Measurements from ENCODE around the gene NCAPG2.
"Not testable (repeated sequence)": the region's sequence is repeated elsewhere in the genome, so short reads cannot be mapped to it uniquely, and the experiment has no call there.

The NCAPG2 gene

GRCh38 chr7:158703679-158704523 lies 703 bp downstream of the NCAPG2 start:
- H3K9ac ChIP-seq (ENCODE audit: low read depth, low read length), result peak overlapping the region; percentile 96
- peak overlapping the region; percentile 99 for H3K4me3 ChIP-seq (ENCODE audit: low read depth, low read length)
- not testable (repeated sequence) for H3K9me3 ChIP-seq (ENCODE audit: control insufficient read depth, insufficient read depth, low read length); H3K27me3 ChIP-seq (ENCODE audit: control insufficient read depth, insufficient read depth, low read length)
- H3K36me3 ChIP-seq (ENCODE audit: control insufficient read depth, insufficient read depth, low read length), result peaks cover 29% of the 10 kb centered on the region
- peaks cover 29% of the 10 kb centered on the region for H3K4me1 ChIP-seq (ENCODE audit: control insufficient read depth, insufficient read depth, low read length)
- peak overlapping the region; percentile 87 for H3K27ac ChIP-seq (ENCODE audit: low read depth, low read length)

- Histone ChIP-seq H3K27ac (ENCODE audit: low read depth, low read length) (peak overlapping the region; percentile 16), H3K4me3 (ENCODE audit: low read depth, low read length) (peak overlapping the region; percentile 99), H3K9ac (ENCODE audit: low read depth, low read length) (peak overlapping the region; percentile 35; the same call in 1 of the 2 replicates), H3K9me3 (ENCODE audit: control insufficient read depth, insufficient read depth, low read length) (peaks cover 5% of the 10 kb centered on the region), H3K4me1 (ENCODE audit: control insufficient read depth, insufficient read depth, low read length) (peaks cover 29% of the 10 kb centered on the region), H3K27me3 (ENCODE audit: control insufficient read depth, insufficient read depth, low read length) (no peaks in the 10 kb centered on the region), H3K36me3 (ENCODE audit: control insufficient read depth, insufficient read depth, low read length) (peaks cover 38% of the 10 kb centered on the region)
These were observed 1.7 kb downstream of the NCAPG2 start for GRCh38 chr7:158702944-158703343.

GRCh38 chr7:158702196-158702595 lies 2.4 kb downstream of the NCAPG2 start:
- H3K9me3 ChIP-seq (ENCODE audit: control insufficient read depth, insufficient read depth, low read length), result no peaks in the 10 kb centered on the region
- peaks cover 46% of the 10 kb centered on the region for H3K36me3 ChIP-seq (ENCODE audit: control insufficient read depth, insufficient read depth, low read length)
- H3K27ac ChIP-seq (ENCODE audit: low read depth, low read length), result peak overlapping the region; percentile 63
- no peak overlapping the region for H3K9ac ChIP-seq (ENCODE audit: low read depth, low read length)
- H3K27me3 ChIP-seq (ENCODE audit: control insufficient read depth, insufficient read depth, low read length), result no peaks in the 10 kb centered on the region
- peak overlapping the region; percentile 99 for H3K4me3 ChIP-seq (ENCODE audit: low read depth, low read length)
- H3K4me1 ChIP-seq (ENCODE audit: control insufficient read depth, insufficient read depth, low read length), result peaks cover 29% of the 10 kb centered on the region

GRCh38 chr7:158700008-158700407 lies 4.6 kb downstream of the NCAPG2 start:
- peaks cover 29% of the 10 kb centered on the region for H3K4me1 ChIP-seq (ENCODE audit: control insufficient read depth, insufficient read depth, low read length)
- no peak overlapping the region for H3K4me3 ChIP-seq (ENCODE audit: low read depth, low read length)
- no peak overlapping the region for H3K27ac ChIP-seq (ENCODE audit: low read depth, low read length)
- H3K9ac ChIP-seq (ENCODE audit: low read depth, low read length), result no peak overlapping the region
- peaks cover 68% of the 10 kb centered on the region for H3K36me3 ChIP-seq (ENCODE audit: control insufficient read depth, insufficient read depth, low read length)
- H3K27me3 ChIP-seq (ENCODE audit: control insufficient read depth, insufficient read depth, low read length), result no peaks in the 10 kb centered on the region
- H3K9me3 ChIP-seq (ENCODE audit: control insufficient read depth, insufficient read depth, low read length), result no peaks in the 10 kb centered on the region

GRCh38 chr7:158699341-158699740 lies 5.3 kb downstream of the NCAPG2 start:
- Histone ChIP-seq H3K4me3 (ENCODE audit: low read depth, low read length) (no peak overlapping the region), H3K9me3 (ENCODE audit: control insufficient read depth, insufficient read depth, low read length) (no peaks in the 10 kb centered on the region), H3K36me3 (ENCODE audit: control insufficient read depth, insufficient read depth, low read length) (peaks cover 74% of the 10 kb centered on the region), H3K4me1 (ENCODE audit: control insufficient read depth, insufficient read depth, low read length) (peaks cover 29% of the 10 kb centered on the region), H3K27me3 (ENCODE audit: control insufficient read depth, insufficient read depth, low read length) (no peaks in the 10 kb centered on the region), H3K9ac (ENCODE audit: low read depth, low read length) (no peak overlapping the region), H3K27ac (ENCODE audit: low read depth, low read length) (no peak overlapping the region)

GRCh38 chr7:158698657-158699195 lies 5.9 kb downstream of the NCAPG2 start:
- H3K4me3 ChIP-seq (ENCODE audit: low read depth, low read length), result no peak overlapping the region
- H3K27ac ChIP-seq (ENCODE audit: low read depth, low read length), result no peak overlapping the region
- peaks cover 81% of the 10 kb centered on the region for H3K36me3 ChIP-seq (ENCODE audit: control insufficient read depth, insufficient read depth, low read length)
- H3K4me1 ChIP-seq (ENCODE audit: control insufficient read depth, insufficient read depth, low read length), result peaks cover 29% of the 10 kb centered on the region
- no peaks in the 10 kb centered on the region for H3K9me3 ChIP-seq (ENCODE audit: control insufficient read depth, insufficient read depth, low read length)
- no peak overlapping the region for H3K9ac ChIP-seq (ENCODE audit: low read depth, low read length)
- no peaks in the 10 kb centered on the region for H3K27me3 ChIP-seq (ENCODE audit: control insufficient read depth, insufficient read depth, low read length)

GRCh38 chr7:158697597-158697996 lies 7.0 kb downstream of the NCAPG2 start:
- H3K27ac ChIP-seq (ENCODE audit: low read depth, low read length); H3K9ac ChIP-seq (ENCODE audit: low read depth, low read length); H3K9me3 ChIP-seq (ENCODE audit: control insufficient read depth, insufficient read depth, low read length); H3K4me3 ChIP-seq (ENCODE audit: low read depth, low read length); H3K27me3 ChIP-seq (ENCODE audit: control insufficient read depth, insufficient read depth, low read length): not testable (repeated sequence)
- Histone ChIP-seq H3K36me3 (ENCODE audit: control insufficient read depth, insufficient read depth, low read length) (peaks cover 92% of the 10 kb centered on the region), H3K4me1 (ENCODE audit: control insufficient read depth, insufficient read depth, low read length) (peaks cover 18% of the 10 kb centered on the region)

- Histone ChIP-seq H3K9ac (ENCODE audit: low read depth, low read length) (no peak overlapping the region), H3K9me3 (ENCODE audit: control insufficient read depth, insufficient read depth, low read length) (no peaks in the 10 kb centered on the region), H3K4me3 (ENCODE audit: low read depth, low read length) (no peak overlapping the region), H3K27me3 (ENCODE audit: control insufficient read depth, insufficient read depth, low read length) (no peaks in the 10 kb centered on the region), H3K36me3 (ENCODE audit: control insufficient read depth, insufficient read depth, low read length) (peaks cover 100% of the 10 kb centered on the region), H3K27ac (ENCODE audit: low read depth, low read length) (no peak overlapping the region), H3K4me1 (ENCODE audit: control insufficient read depth, insufficient read depth, low read length) (peaks cover under 1% of the 10 kb centered on the region; the same call in 1 of the 2 replicates)
These were observed 8.7 kb downstream of the NCAPG2 start for GRCh38 chr7:158695726-158696452.

GRCh38 chr7:158695056-158695455 lies 9.5 kb downstream of the NCAPG2 start:
- no peak overlapping the region for H3K27ac ChIP-seq (ENCODE audit: low read depth, low read length)
- peaks cover 100% of the 10 kb centered on the region for H3K36me3 ChIP-seq (ENCODE audit: control insufficient read depth, insufficient read depth, low read length)
- H3K4me3 ChIP-seq (ENCODE audit: low read depth, low read length), result no peak overlapping the region
- H3K27me3 ChIP-seq (ENCODE audit: control insufficient read depth, insufficient read depth, low read length), result no peaks in the 10 kb centered on the region
- no peaks in the 10 kb centered on the region for H3K9me3 ChIP-seq (ENCODE audit: control insufficient read depth, insufficient read depth, low read length)
- no peak overlapping the region for H3K9ac ChIP-seq (ENCODE audit: low read depth, low read length)
- no peaks in the 10 kb centered on the region for H3K4me1 ChIP-seq (ENCODE audit: control insufficient read depth, insufficient read depth, low read length)

GRCh38 chr7:158694650-158695049 lies 10.0 kb downstream of the NCAPG2 start:
- Histone ChIP-seq H3K36me3 (ENCODE audit: control insufficient read depth, insufficient read depth, low read length) (peaks cover 100% of the 10 kb centered on the region), H3K4me3 (ENCODE audit: low read depth, low read length) (no peak overlapping the region), H3K9me3 (ENCODE audit: control insufficient read depth, insufficient read depth, low read length) (no peaks in the 10 kb centered on the region), H3K9ac (ENCODE audit: low read depth, low read length) (no peak overlapping the region), H3K27me3 (ENCODE audit: control insufficient read depth, insufficient read depth, low read length) (no peaks in the 10 kb centered on the region), H3K27ac (ENCODE audit: low read depth, low read length) (no peak overlapping the region), H3K4me1 (ENCODE audit: control insufficient read depth, insufficient read depth, low read length) (no peaks in the 10 kb centered on the region)

- peaks cover 100% of the 10 kb centered on the region for H3K36me3 ChIP-seq (ENCODE audit: control insufficient read depth, insufficient read depth, low read length)
- no peak overlapping the region for H3K27ac ChIP-seq (ENCODE audit: low read depth, low read length)
- no peaks in the 10 kb centered on the region for H3K27me3 ChIP-seq (ENCODE audit: control insufficient read depth, insufficient read depth, low read length)
These were observed 15.1 kb downstream of the NCAPG2 start for GRCh38 chr7:158689488-158689887.

More at GRCh38 chr7:158689488-158689887, 15.1 kb downstream of the NCAPG2 start:
- Histone ChIP-seq H3K4me3 (ENCODE audit: low read depth, low read length) (no peak overlapping the region), H3K9me3 (ENCODE audit: control insufficient read depth, insufficient read depth, low read length) (no peaks in the 10 kb centered on the region), H3K4me1 (ENCODE audit: control insufficient read depth, insufficient read depth, low read length) (no peaks in the 10 kb centered on the region), H3K9ac (ENCODE audit: low read depth, low read length) (no peak overlapping the region)

Measured in HUES48 (cell line).